NCI-H1092 (cell line): ENCODE data around the gene HOXD11.
A peak's percentile ranks its signal among the peaks of the same experiment; 100 is the strongest.

Experiments
- DNase-seq: peaks from one replicate; lab custom pipeline; 2025; lab: John Stamatoyannopoulos, UW

The HOXD11 gene

DNA sequence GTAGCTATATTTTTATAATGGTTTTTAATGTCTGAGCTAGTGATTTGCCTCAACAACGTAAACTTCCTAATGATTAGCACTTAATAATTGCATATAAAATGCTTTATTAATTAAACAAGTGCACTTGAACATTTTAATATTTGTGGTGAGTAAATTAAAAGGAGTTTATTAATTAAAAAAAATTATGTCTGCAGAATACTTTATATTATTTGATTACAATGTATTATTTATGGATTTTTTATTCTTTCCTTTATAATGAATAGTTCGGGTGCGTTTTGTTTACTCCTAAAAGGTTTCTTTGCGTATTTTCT lies 24.7 kb downstream of the HOXD11 start:
- no peak for DNase-seq

GRCh38 chr2:176132205-176133171 lies 25.4 kb downstream of the HOXD11 start:
- no peak for DNase-seq

GRCh38 chr2:176133389-176133788 lies 26.3 kb downstream of the HOXD11 start:
- no peak for DNase-seq

DNA sequence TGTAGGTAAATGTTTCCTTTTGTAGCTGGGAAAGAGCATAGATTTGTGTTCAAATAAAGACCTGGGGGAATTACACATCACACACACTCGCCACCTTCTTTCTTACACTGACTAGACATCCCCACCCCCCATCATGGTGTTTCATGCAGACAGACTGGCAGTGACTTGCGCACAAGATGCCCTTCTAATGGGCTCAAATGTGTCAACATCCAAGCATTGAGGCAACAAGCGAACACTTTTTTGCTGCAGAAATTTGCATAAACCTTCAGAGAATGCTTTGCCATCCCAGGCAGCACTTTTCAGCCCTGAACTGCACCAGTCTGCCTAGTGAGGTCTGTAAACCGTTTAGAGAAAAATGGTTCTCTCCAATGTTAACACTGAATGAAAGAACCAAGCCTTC lies 27.0 kb downstream of the HOXD11 start:
- DNase-seq, result no peak

GRCh38 chr2:176135035-176135440 lies 28.0 kb downstream of the HOXD11 start:
- DNase-seq, result no peak

DNA sequence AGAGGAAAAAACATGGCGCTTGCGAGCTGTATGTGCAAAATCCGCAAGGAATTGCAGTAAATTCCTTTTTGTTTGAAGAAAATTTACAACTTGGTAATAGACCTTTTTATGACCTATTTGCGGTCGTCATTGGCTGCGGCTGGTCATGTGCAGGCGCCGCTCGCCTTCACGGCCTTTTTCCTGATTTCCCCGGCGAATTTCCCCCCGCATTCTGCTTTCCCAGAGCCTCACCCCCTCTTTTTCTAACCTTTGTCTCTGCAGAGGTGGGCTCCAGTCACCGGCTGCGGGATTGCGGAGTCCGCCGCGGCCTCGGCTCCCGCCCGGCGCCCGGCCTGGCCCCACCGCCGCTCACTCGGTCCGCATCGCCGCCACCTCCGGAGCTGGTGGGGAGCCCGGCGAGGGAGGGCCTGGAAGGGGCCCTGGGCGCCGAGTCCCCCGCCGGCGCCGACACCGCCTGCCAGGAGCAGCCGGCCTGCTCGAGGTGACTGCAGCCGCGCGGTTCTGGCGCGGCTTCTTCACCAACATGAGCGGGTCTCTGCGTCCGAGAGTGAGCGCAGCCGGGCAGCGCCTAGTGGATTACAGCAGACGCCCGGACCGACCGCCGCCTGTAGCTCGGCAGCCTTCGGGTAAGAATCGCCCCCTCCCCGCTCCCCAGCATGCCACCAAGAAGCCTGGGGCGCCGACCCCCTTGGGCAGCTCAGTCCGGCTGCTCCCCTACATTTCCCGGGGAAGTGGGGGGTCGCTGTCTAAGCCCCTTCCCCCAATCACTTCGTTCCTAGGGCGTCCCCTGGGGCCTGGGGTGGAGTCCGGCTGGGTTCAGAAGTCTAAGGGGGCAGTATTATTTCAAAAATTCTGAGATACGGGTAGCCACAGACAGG lies 29.5 kb downstream of the HOXD11 start:
- no peak for DNase-seq

DNA sequence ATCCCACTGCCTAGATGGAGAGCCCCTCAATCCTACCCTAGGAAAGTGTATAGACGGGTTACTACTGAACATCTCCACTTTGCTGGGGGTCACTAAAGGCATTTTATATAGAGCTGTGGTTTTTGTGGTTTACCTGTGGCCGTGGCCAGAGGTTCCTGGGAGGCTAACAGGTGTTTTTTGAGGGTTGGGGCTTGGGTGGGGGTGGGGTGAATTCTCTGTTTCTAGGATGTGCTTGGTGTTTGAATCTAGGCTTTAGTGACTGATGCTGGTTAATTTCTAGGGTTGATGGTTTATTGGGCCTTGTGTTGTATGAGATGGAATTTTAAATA lies 30.1 kb downstream of the HOXD11 start:
- no peak for DNase-seq

DNA sequence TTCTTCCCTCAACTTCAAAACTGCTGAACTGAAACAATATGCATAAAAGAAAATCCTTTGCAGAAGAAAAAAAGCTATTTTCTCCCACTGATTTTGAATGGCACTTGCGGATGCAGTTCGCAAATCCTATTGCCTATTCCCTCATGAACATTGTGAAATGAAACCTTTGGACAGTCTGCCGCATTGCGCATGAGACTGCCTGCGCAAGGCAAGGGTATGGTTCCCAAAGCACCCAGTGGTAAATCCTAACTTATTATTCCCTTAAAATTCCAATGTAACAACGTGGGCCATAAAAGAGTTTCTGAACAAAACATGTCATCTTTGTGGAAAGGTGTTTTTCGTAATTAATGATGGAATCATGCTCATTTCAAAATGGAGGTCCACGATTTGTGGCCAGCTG lies 30.8 kb downstream of the HOXD11 start:
- no peak for DNase-seq

- DNase-seq, result no peak
Measured at GRCh38 chr2:176138526-176138922, 31.4 kb downstream of the HOXD11 start.

DNA sequence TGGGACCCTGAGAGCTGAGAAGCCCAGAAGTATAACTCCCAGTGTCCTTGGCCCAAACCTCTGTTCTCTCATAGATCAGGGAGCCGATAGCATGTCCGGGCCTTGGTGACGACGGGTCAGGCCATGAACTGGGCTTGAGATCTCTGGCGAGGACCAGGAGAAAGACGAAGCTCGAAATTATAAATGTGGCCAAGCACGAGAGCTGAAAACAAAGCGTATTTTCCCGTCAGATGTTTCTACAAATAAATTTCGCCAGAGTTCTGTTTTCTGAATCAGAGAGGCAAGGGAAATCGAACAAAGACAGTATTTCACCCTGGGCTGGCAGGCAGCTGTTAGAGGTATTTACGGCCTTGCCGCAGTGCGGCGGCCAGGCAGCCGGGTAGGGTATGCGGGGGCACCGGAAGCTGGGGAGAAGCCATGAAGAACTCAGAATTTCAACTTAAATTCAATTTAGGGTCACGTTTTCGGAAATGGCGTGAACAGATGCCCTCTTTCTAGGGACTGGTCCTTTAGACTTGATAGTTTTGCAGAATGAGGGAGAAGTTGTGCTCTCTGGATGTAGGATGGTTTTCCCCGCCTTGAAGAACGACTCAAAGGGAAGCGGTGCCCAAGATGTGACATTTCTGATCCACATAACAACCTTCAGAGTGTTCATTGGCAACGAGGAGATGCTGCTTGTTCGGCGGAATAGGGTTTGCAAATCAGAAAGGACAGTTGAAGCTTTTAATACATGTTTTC lies 32.0 kb downstream of the HOXD11 start:
- no peak for DNase-seq

GRCh38 chr2:176139661-176140512 lies 32.8 kb downstream of the HOXD11 start:
- DNase-seq, result no peak

DNA sequence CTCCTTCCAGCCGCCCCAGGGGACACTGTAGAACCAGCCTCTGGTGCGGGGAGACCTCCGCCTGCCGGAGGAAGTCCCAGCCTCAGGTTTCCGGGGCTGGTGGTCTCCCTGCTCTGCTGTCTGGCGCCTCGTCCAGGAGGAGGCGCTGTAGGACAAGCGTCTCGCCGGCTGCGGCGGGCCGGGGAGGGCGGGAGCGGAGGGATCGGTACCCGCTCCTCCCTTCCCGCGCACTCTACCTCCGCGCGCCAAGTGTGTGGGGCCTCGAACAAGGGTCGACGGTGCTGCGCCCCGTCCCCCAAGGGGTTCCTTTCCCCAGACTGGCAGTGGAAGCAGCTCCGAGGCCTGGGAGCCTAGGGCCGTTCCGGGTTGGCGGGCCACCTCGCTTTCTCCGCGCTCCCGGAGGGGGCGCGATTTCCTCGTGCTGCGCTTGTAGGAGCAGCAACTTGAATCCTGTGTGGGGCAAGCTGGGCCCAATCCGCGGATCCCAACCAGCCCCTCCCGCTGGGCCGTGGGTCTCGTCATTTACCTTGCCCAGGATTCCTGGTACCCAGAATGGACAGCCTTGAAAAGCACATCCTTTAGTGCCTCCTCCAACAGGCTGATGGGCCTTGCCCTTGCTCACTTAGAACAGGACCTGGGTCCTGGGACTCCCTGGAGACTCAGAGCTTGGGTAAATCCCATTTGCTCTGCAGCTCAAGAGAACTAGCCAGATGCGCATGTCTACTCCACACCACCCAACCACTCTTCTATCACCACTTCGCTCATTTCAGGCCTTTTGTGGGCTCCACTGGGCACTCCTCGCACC lies 33.6 kb downstream of the HOXD11 start:
- DNase-seq, result peak; percentile 72

GRCh38 chr2:176142281-176142680 lies 35.2 kb downstream of the HOXD11 start:
- DNase-seq, result no peak

DNA sequence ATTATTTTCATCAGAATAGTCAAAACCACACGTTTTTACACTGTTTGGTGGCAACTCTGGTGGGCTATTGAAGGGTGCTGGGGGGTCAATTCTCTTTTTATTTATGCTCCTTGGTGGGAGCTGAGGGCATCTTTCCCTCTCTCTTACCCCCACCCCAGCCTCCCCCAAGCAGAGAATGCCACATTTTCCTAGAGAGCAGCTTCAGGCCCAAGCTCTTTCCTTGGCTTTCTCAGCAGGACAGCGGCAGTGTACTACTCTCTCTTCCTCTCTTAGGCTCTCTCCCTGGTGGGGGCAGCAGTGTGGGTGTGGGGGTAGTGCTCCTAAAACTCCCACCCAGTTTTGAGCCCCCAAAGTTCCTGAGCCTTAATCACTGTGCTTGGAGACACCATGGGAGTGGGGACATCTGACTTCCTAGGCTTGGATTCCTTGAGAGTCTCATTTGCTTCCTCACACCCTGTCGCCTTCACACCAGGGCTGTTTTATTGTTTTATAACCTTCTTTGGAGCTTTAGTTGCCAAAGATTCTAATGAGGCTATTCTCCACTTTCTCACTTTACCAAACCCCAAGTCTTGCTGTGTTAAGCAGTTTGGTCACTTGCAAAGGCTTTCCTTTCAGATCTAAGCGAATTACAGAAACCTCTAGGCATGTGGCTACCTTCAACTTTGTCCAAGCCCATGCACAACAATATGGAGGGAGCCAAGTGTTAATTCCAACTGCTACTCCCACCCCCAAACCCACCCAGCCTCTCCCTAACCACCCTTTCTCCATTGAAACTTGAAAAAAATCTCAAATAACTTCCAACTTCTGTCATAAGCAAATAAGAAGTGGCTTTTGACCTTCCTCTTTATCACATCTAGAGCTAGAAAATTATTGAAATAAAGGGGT lies 38.2 kb downstream of the HOXD11 start:
- DNase-seq, result no peak

DNA sequence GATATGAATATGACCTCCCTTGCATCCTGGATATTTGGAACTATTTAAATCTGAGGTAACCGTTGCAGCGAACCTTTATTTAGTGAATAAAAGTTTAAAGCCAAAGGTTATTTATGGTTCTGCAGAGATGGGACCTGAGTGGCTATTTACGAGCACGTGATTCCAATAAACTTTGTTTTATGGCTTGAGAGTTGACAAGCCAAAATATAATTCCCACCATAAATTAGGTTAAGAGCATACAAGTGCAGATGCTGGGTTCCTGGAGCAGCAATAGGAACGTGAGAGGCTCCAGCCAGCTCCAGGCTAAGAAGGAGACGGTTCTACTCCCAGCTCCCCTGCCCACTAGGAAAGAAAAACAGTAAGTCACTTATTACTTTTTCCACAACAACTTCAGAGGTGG lies 39.0 kb downstream of the HOXD11 start:
- DNase-seq, result no peak

GRCh38 chr2:176146645-176147044 lies 39.6 kb downstream of the HOXD11 start:
- DNase-seq, result no peak

DNA sequence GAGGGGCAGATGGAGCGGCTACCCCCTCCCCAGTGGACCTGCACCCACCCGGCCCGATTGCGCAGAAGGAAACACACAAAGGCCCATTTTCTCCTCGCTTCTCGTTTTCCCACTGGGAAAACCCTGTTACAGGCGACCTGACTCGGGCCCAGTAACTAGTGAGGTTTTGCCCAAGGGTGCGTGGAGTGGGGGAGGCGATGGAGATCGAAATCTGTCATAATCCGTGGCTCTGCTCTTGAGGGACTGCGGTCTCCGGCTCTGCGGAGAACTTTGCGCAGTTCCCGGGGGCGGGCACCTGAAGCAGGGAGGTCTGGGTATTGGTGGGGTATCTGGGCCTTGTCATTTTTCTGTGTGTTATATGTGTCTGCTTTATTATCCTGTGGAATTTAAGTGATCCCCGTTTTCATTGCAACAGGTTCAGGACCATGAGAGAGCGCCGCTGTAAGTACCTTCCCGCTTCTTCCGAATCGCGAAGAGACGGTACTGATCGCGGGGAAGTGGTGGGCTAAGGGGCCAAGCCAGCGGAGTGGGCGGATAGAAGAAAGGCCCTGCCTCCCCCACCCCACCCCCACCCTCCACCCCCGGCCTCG lies 40.2 kb downstream of the HOXD11 start:
- DNase-seq, result no peak

DNA sequence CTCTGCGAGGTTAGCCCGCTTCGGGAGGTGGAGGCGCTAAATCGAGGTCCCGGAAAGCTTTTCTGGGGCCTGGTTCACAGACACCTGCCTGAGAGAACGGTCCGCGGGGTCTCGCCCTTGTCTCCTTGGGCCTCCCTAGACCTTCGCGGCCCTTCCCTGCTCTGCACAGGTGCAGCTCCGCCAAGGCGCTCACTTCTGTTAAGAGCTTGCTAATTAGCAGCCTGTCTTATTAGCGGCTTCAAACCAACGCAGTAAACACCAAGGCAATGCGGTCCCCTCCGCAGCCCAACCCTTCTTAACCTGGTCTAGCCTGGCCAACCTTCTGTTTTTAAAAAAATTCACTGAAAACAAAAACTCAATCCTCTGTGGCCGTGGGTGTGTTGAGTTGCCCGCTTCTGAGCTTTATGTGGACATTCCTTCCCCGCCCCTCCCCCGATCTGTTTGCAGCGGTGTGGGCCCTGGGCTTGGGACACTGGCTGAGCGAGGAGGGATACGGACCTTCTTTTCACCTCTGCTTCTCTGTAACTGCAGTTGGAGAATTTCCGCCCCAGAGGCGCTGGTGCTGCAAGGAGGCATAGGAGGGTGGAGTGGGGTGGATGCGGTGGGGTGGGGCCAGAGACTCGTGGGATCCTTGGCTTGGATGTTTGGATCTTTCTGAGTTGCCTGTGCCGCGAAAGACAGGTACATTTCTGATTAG lies 40.9 kb downstream of the HOXD11 start:
- no peak for DNase-seq
